Activated CD4-positive, alpha-beta T cell treated with anti-CD3 and anti-CD28 coated beads for 48 hours (primary cell): Measurements from ENCODE around the gene NBPF12.
"Not testable (repeated sequence)": the region's sequence is repeated elsewhere in the genome, so short reads cannot be mapped to it uniquely, and the experiment has no call there.

Source experiments
- DNase-seq: peaks from one replicate; pipeline ENCODE4 v3.0.0-alpha.2; 2020

Gene NBPF12

GRCh38 chr1:146938242-146938902 lies at the start of gene NBPF12:
TSS of gene NBPF12 (plus strand) at chr1:146938324. CDS start at chr1:146960144, 21,820 bp downstream.
- DNase-seq, result peak; percentile 86

GRCh38 chr1:146891355-146891754 lies 46.8 kb upstream of the NBPF12 start:
- not testable (repeated sequence) for DNase-seq

GRCh38 chr1:146892331-146892730 lies 45.8 kb upstream of the NBPF12 start:
- not testable (repeated sequence) for DNase-seq

GRCh38 chr1:146907565-146908261 lies 30.4 kb upstream of the NBPF12 start:
- not testable (repeated sequence) for DNase-seq

GRCh38 chr1:146912975-146913374 lies 25.1 kb upstream of the NBPF12 start:
- not testable (repeated sequence) for DNase-seq

- not testable (repeated sequence) for DNase-seq
Measured at GRCh38 chr1:146920811-146921210, 17.3 kb upstream of the NBPF12 start.

- DNase-seq, result not testable (repeated sequence)
Measured at GRCh38 chr1:146922614-146923013, 15.5 kb upstream of the NBPF12 start.

GRCh38 chr1:146924106-146924505 lies 14.0 kb upstream of the NBPF12 start:
- not testable (repeated sequence) for DNase-seq

- DNase-seq, result not testable (repeated sequence)
Measured at GRCh38 chr1:146926413-146926812, 11.7 kb upstream of the NBPF12 start.

GRCh38 chr1:146930225-146930624 lies 7.9 kb upstream of the NBPF12 start:
- DNase-seq, result not testable (repeated sequence)

- not testable (repeated sequence) for DNase-seq
Measured at GRCh38 chr1:146934390-146935223, 3.5 kb upstream of the NBPF12 start.

GRCh38 chr1:146937462-146937861 lies 662 bp upstream of the NBPF12 start:
- not testable (repeated sequence) for DNase-seq

- DNase-seq, result peak; percentile 38
Measured at GRCh38 chr1:146938927-146939786, 1.0 kb downstream of the NBPF12 start.

GRCh38 chr1:146940293-146940692 lies 2.2 kb downstream of the NBPF12 start:
- not testable (repeated sequence) for DNase-seq

- not testable (repeated sequence) for DNase-seq
Measured at GRCh38 chr1:146943342-146943886, 5.3 kb downstream of the NBPF12 start.

GRCh38 chr1:146948127-146948526 lies 10.0 kb downstream of the NBPF12 start:
- DNase-seq, result not testable (repeated sequence)

- DNase-seq, result not testable (repeated sequence)
Measured at GRCh38 chr1:146964340-146964739, 26.2 kb downstream of the NBPF12 start.

GRCh38 chr1:146966351-146966750 lies 28.2 kb downstream of the NBPF12 start:
- DNase-seq, result not testable (repeated sequence)

- DNase-seq, result not testable (repeated sequence)
Measured at GRCh38 chr1:146970656-146971055, 32.5 kb downstream of the NBPF12 start.

GRCh38 chr1:146972681-146973080 lies 34.6 kb downstream of the NBPF12 start:
- DNase-seq, result not testable (repeated sequence)

- not testable (repeated sequence) for DNase-seq
Measured at GRCh38 chr1:146985855-146986254, 47.7 kb downstream of the NBPF12 start.

- DNase-seq, result not testable (repeated sequence)
Measured at GRCh38 chr1:146986450-146986849, 48.3 kb downstream of the NBPF12 start.
